GM08714 (cell line): ENCODE results near the gene RNPEP.
"Not testable (repeated sequence)": the region's sequence is repeated elsewhere in the genome, so short reads cannot be mapped to it uniquely, and the experiment has no call there.

ENCODE experiments used
- H3K4me3 ChIP-seq: fragments of 200-500 bp; sonication (Bioruptor generic); 2 replicates; pipeline ENCODE4 v1.5.1; 2014; ENCODE audit warnings: mild to moderate bottlenecking, low read length, inconsistent platforms
- ZNF274 ChIP-seq: IDR thresholded peaks from 2 replicates; pipeline ENCODE4 v1.6.1; 2012; ENCODE audit warnings: mild to moderate bottlenecking, low read depth, low read length

RNPEP gene

GRCh38 chr1:202013603-202014002 is 31.2 kb downstream of the RNPEP start:
- no peak for TF ChIP-seq ZNF274
- H3K4me3 ChIP-seq: no peak overlapping the region

DNA sequence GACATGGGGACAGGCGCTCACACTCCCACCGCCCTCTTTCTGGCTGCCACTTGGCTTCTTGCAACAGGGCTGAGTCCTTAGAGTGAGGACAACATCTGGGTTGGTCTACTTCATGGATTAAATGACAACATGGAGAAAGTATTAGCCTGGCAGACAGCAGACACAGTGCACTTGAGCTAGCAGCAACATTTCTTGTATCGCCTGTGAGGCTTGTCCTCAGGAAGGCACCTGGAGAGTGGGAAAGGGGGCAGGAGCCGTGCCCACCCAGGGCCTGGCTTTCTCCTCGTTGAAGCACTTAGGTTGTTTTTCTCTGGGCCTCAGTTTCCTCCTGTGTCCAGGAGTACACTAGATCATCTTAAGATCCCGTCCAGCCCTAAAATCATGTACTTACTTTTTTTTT is 31.6 kb downstream of the RNPEP start:
- TF ChIP-seq ZNF274: no peak
- H3K4me3 ChIP-seq: no peak overlapping the region

- no peak for TF ChIP-seq ZNF274
- no peak overlapping the region for H3K4me3 ChIP-seq
These were observed 32.6 kb downstream of the RNPEP start for GRCh38 chr1:202014915-202015661.

GRCh38 chr1:202015662-202015937 is 33.2 kb downstream of the RNPEP start:
- no peak for TF ChIP-seq ZNF274
- no peak overlapping the region for H3K4me3 ChIP-seq

DNA sequence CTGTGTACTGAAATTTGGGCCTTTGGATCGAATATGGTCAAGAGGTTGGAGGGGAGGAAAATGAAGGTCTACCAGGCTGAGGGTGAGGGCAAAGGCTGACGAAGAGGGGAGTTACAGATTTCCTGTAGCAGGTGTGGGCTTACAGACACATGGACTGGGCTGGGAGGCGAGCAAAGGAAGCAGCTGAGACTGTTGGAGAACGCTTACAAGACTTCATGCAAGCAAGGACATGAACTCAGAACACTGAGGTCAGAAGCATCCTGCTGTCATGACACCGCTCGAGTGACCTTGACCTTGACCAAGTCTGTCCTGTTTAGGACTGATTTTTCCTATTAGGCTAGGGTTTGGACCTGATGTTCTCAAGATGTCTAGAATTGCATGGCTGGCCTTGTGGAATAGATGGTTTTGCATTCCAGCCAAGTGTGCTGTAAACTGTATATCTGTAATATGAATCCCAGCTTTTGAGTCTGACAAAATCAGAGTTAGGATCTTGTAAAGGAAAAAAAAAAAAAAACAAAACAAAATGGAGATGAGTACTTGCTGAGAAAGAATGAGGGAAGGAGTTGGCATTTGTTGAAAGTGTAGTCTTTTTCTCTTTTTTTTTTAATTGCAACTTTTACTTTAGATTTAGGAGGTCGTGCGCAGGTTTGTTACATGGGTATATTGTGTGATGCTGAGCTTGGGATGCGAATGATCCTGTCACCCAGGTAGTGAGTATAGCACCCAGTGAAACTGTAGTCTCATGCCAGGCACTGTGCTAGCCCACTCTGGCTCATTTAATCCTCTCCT is 33.8 kb downstream of the RNPEP start:
- no peak for TF ChIP-seq ZNF274
- H3K4me3 ChIP-seq: no peak overlapping the region

GRCh38 chr1:202016811-202017748 is 34.6 kb downstream of the RNPEP start:
- H3K4me3 ChIP-seq: no peak overlapping the region
- no peak for TF ChIP-seq ZNF274

DNA sequence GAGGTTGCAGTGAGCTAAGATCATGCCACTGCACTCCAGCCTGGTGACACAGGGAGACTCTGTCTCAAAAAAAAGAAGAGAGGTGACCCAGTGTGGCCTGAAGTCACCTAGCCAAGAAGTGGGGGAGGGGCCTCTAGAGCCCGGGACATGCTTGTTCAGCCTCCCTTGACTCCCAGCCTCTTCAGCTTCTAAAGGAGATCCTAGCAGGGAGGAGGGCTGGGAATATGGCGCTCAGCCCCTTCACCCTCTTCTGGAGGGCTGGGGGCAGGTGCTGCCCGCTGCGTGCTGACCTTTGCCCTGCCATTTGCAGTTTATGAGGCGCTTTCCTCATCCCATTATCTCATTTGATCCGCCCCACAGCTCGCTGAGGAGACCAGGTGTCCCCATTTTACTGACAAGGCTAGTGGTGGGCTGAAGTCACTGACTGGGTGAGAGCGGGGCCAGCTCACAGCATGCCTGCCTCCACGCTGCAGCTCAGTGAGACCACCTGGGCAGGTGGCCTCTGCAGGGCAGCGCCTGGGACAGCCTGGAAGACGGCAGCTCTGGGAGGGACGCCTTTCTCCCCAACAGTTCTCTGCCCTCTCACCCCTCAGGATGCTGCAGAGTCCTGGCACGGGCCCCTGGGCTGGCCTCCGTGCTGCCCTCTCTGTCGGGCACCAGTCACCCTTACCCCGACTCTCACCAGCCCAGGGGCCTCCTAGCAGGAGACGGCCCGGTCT is 35.5 kb downstream of the RNPEP start:
- H3K4me3 ChIP-seq: no peak overlapping the region

GRCh38 chr1:202018468-202019234 is 36.2 kb downstream of the RNPEP start:
- no peak overlapping the region for H3K4me3 ChIP-seq
- TF ChIP-seq ZNF274: no peak

More for the DNA sequence above, 35.5 kb downstream of the RNPEP start:
- TF ChIP-seq ZNF274: no peak

GRCh38 chr1:202019235-202019558 is 36.7 kb downstream of the RNPEP start:
- H3K4me3 ChIP-seq: not testable (repeated sequence)

GRCh38 chr1:202023001-202023433 is 40.6 kb downstream of the RNPEP start:
- TF ChIP-seq ZNF274: no peak
- no peak overlapping the region for H3K4me3 ChIP-seq

DNA sequence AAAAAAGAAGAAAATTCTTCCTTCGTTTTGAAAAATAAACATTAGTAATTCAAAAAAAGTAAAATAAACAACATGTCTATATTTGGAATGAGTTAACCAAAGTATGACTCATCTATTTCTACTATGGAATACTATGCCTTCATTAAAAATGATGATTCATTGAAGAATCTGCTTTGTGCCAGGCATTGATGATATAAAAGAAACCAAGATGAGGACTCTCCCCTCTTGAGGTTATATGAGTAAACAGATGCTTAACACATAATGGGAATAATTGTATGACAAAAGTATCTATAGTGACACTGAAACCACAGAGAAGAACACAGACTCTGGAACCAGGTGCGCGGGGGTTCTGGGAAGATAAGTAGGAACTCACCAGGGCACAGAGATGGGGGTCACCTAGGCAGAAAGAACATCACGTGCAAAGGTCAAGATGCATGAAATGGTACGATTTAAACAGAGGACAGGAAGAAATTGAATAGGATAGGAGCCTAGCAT is 46.8 kb downstream of the RNPEP start:
- no peak overlapping the region for H3K4me3 ChIP-seq

GRCh38 chr1:202029727-202030126 is 47.3 kb downstream of the RNPEP start:
- TF ChIP-seq ZNF274: no peak
- H3K4me3 ChIP-seq: no peak overlapping the region

More for the DNA sequence above, 46.8 kb downstream of the RNPEP start:
- no peak for TF ChIP-seq ZNF274

DNA sequence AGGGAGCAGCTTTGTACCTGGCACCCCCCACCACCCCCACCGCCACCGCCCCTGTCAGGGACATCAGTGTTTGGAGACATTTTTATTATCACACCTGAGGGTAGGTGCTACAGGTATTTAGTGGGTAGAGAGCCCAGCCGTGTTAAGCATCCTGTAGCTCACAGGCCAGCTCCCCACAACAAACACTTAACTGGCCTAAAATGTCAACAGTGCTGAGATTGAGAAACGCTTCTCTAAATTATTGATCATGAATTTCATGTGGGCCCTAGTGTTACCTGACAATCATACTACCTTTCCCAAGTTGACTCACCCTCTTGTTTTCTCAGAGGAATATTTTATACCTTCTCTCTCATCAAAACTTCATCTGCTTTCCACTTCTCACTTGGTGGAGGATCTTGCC is 49.3 kb downstream of the RNPEP start:
- TF ChIP-seq ZNF274: no peak
- no peak overlapping the region for H3K4me3 ChIP-seq

- no peak for TF ChIP-seq ZNF274
- no peak overlapping the region for H3K4me3 ChIP-seq
These were observed 51.8 kb downstream of the RNPEP start for GRCh38 chr1:202034149-202034682.
